BJ (cell line): ENCODE results near the gene FRAS1. TPM values are rescaled to one million over a fixed set of nuclear protein-coding genes. Genes with fewer than 3 reads are reported as not detected.
"Not testable (repeated sequence)": the region's sequence is repeated elsewhere in the genome, so short reads cannot be mapped to it uniquely, and the experiment has no call there.

Source experiments
- CTCF ChIA-PET: fragments of 350-600 bp; formaldehyde crosslinking; extraction: SDS; loops from one replicate; lab custom pipeline; 2021; ENCODE audit warnings: antibody characterized with exemption, inconsistent platforms; lab: Yijun Ruan, JAX
- POLR2A ChIA-PET: fragments of 300-600 bp; sonication (Branson Sonifier 250); formaldehyde crosslinking; extraction: SDS; loops from one replicate; lab custom pipeline; 2021; ENCODE audit warnings: antibody characterized with exemption; lab: Charles Lee
- DNase-seq: peaks from one replicate; pipeline ENCODE4 v3.0.0-alpha.2; 2011; ENCODE audit warnings: low read depth
- H3K27me3 ChIP-seq: 2 replicates; pipeline ENCODE4 v1.6.0; 2011; ENCODE audit warnings: low read length; ENCODE audit not compliant: control insufficient read depth, insufficient read depth
- H3K36me3 ChIP-seq: 2 replicates; pipeline ENCODE4 v1.5.1; 2011; ENCODE audit warnings: low read length; ENCODE audit not compliant: control insufficient read depth, insufficient read depth
- H3K4me3 ChIP-seq: 2 replicates; pipeline ENCODE4 v1.5.1; 2011; ENCODE audit warnings: low read depth, mild to moderate bottlenecking, control low read depth, low read length
- CTCF ChIP-seq: IDR thresholded peaks from 2 replicates; pipeline ENCODE4 v1.5.1; 2011; ENCODE audit warnings: low read depth, mild to moderate bottlenecking, control low read depth, inconsistent platforms, low read length, moderate library complexity; ENCODE audit not compliant: insufficient read depth
- polyA plus RNA-seq: library from polyadenylated mRNA; depleted of rRNA; stranded (reverse); fragments of >200 nt; gene quantifications from 2 replicates; pipeline ENCODE4 v1.2.3, GENCODE V29; 2011

FRAS1 gene
- polyA plus RNA-seq, 1 experiment: 4.4 TPM

GRCh38 chr4:78265006-78265405 is 207.9 kb downstream of the FRAS1 start:
- no peaks in the 10 kb centered on the region for H3K27me3 ChIP-seq
- DNase-seq: no peak
- H3K4me3 ChIP-seq: no peak overlapping the region
- TF ChIP-seq CTCF: no peak
- ChIA-PET POLR2A (no interaction called here), CTCF (no interaction called here)
- no peaks in the 10 kb centered on the region for H3K36me3 ChIP-seq

- no peak for TF ChIP-seq CTCF
- H3K36me3 ChIP-seq: no peaks in the 10 kb centered on the region
- H3K27me3 ChIP-seq: no peaks in the 10 kb centered on the region
- ChIA-PET POLR2A (no interaction called here), CTCF (no interaction called here)
- H3K4me3 ChIP-seq: no peak overlapping the region
- DNase-seq: no peak
Measured at GRCh38 chr4:78267790-78268189, 210.7 kb downstream of the FRAS1 start.

- POLR2A ChIA-PET: no interaction called here
- CTCF ChIA-PET: interaction anchor here (0.7 kb wide), 1 partner anchor 18 kb away, joined by 3 read pairs; no protein-coding TSS in a partner anchor
- Histone ChIP-seq H3K27me3 (no peaks in the 10 kb centered on the region), H3K4me3 (no peak overlapping the region), H3K36me3 (no peaks in the 10 kb centered on the region)
- DNase-seq: no peak
- TF ChIP-seq CTCF: no peak
Measured at GRCh38 chr4:78268597-78268996, 211.5 kb downstream of the FRAS1 start.

GRCh38 chr4:78275450-78275849 is 218.3 kb downstream of the FRAS1 start:
- POLR2A ChIA-PET, CTCF ChIA-PET: not testable (repeated sequence)

GRCh38 chr4:78286281-78286680 is 229.2 kb downstream of the FRAS1 start:
- Histone ChIP-seq H3K4me3 (no peak overlapping the region), H3K27me3 (no peaks in the 10 kb centered on the region), H3K36me3 (no peaks in the 10 kb centered on the region)
- ChIA-PET CTCF (interaction anchor here (0.8 kb wide), 1 partner anchor 17 kb away, joined by 3 read pairs; no protein-coding TSS in a partner anchor), POLR2A (no interaction called here)
- DNase-seq: no peak
- TF ChIP-seq CTCF: no peak

More at GRCh38 chr4:78275450-78275849, 218.3 kb downstream of the FRAS1 start:
- not testable (repeated sequence) for H3K27me3 ChIP-seq, H3K4me3 ChIP-seq, DNase-seq, H3K36me3 ChIP-seq

GRCh38 chr4:78288327-78288726 is 231.2 kb downstream of the FRAS1 start:
- ChIA-PET POLR2A (no interaction called here), CTCF (interaction anchor here (1.4 kb wide), 1 partner anchor 11 kb away, joined by 3 read pairs; no protein-coding TSS in a partner anchor)
- DNase-seq: no peak
- Histone ChIP-seq H3K4me3 (no peak overlapping the region), H3K36me3 (no peaks in the 10 kb centered on the region), H3K27me3 (no peaks in the 10 kb centered on the region)
- TF ChIP-seq CTCF: no peak
